ENCODE measurements around the gene BPTF.
"Not testable (repeated sequence)": the region's sequence is repeated elsewhere in the genome, so short reads cannot be mapped to it uniquely, and the experiment has no call there.

Gene BPTF

GRCh38 chr17:68015081-68015723 is 189.9 kb downstream of the BPTF start:
- no peak for DNase-seq (ENCODE audit: low spot score)

GRCh38 chr17:68016838-68017237 is 191.5 kb downstream of the BPTF start:
- no peak for DNase-seq (ENCODE audit: low spot score)

- not testable (repeated sequence) for DNase-seq (ENCODE audit: low spot score)
These were observed 193.2 kb downstream of the BPTF start for GRCh38 chr17:68018493-68018892.

GRCh38 chr17:68019336-68019674 is 194.0 kb downstream of the BPTF start:
- DNase-seq (ENCODE audit: low spot score), result no peak

GRCh38 chr17:68019675-68020408 is 194.5 kb downstream of the BPTF start:
- DNase-seq (ENCODE audit: low spot score), result peak; percentile 96

GRCh38 chr17:68020409-68020756 is 195.1 kb downstream of the BPTF start:
- DNase-seq (ENCODE audit: low spot score), result no peak

GRCh38 chr17:68020791-68021190 is 195.5 kb downstream of the BPTF start:
- not testable (repeated sequence) for DNase-seq (ENCODE audit: low spot score)

GRCh38 chr17:68021963-68022362 is 196.7 kb downstream of the BPTF start:
- DNase-seq (ENCODE audit: low spot score), result no peak

- DNase-seq (ENCODE audit: low spot score), result not testable (repeated sequence)
These were observed 197.2 kb downstream of the BPTF start for GRCh38 chr17:68022547-68022946.

GRCh38 chr17:68029512-68030215 is 204.4 kb downstream of the BPTF start:
- no peak for DNase-seq (ENCODE audit: low spot score)
